ENCODE data around the gene GRIA3. TPM values are rescaled to one million over a fixed set of nuclear protein-coding genes. Genes with fewer than 3 reads are reported as not detected.

Gene GRIA3
- total RNA-seq, 1 experiment from 2014 or later: 3.8 TPM

- ATAC-seq: no peak
- Mint-ChIP-seq H3K27me3 (ENCODE audit: low read depth) (no peaks in the 10 kb centered on the region; the same call in 1 of the 2 replicates), H3K9me3 (peaks cover 6% of the 10 kb centered on the region; the same call in 1 of the 2 replicates), H3K4me3 (no peak overlapping the region), H3K4me1 (no peaks in the 10 kb centered on the region), H3K36me3 (no peaks in the 10 kb centered on the region), H3K27ac (no peak overlapping the region)
- DNase-seq (ENCODE audit: low spot score): no peak
- no peak for TF ChIP-seq ZNF263 (CRISPR knock-in tag; IDR thresholded peaks at IDR 0.05; ENCODE audit: low read depth)
- no peak for TF ChIP-seq ZNF671 (CRISPR knock-in tag; IDR thresholded peaks at IDR 0.05)
- no peak for TF ChIP-seq ZSCAN18 (CRISPR knock-in tag; IDR thresholded peaks at IDR 0.05)
- TF ChIP-seq NR3C1 (CRISPR knock-in tag; conservative IDR thresholded peaks at IDR 0.05; ENCODE audit: low read depth): no peak
- ChIA-PET CTCF (no interaction called here), POLR2A (no interaction called here)
Observed at GRCh38 chrX:123311486-123311885, 127.4 kb downstream of the GRIA3 start.

- POLR2A ChIA-PET: no interaction called here
- TF ChIP-seq SMAD4 (CRISPR knock-in tag; IDR thresholded peaks at IDR 0.05) (no peak), KAT7 (CRISPR knock-in tag; IDR thresholded peaks at IDR 0.05; ENCODE audit: borderline replicate concordance) (no peak), CDX4 (CRISPR knock-in tag; IDR thresholded peaks at IDR 0.05; ENCODE audit: borderline replicate concordance) (no peak), FOXP1 (CRISPR knock-in tag; IDR thresholded peaks at IDR 0.05; ENCODE audit: borderline replicate concordance) (no peak), TP53 (CRISPR knock-in tag; IDR thresholded peaks at IDR 0.05) (no peak), EMX1 (CRISPR knock-in tag; IDR thresholded peaks at IDR 0.05) (no peak), TEAD1 (CRISPR knock-in tag; IDR thresholded peaks at IDR 0.05) (no peak), ZNF671 (CRISPR knock-in tag; IDR thresholded peaks at IDR 0.05) (no peak), FOXP4 (CRISPR knock-in tag; IDR thresholded peaks at IDR 0.05) (no peak), ETV6 (CRISPR knock-in tag; IDR thresholded peaks at IDR 0.05) (no peak), ZNF396 (CRISPR knock-in tag; IDR thresholded peaks at IDR 0.05; ENCODE audit: borderline replicate concordance) (no peak)
- Mint-ChIP-seq H3K4me3 (no peak overlapping the region), H3K36me3 (peaks cover 3% of the 10 kb centered on the region), H3K27ac (no peak overlapping the region), H3K27me3 (ENCODE audit: low read depth) (no peaks in the 10 kb centered on the region; the same call in 1 of the 2 replicates), H3K4me1 (peaks cover 3% of the 10 kb centered on the region; the same call in 1 of the 2 replicates), H3K9me3 (peaks cover 12% of the 10 kb centered on the region)
- CTCF ChIA-PET: no interaction called here
- DNase-seq (ENCODE audit: low spot score): no peak
- ATAC-seq: no peak
Observed at GRCh38 chrX:123313486-123313885, 129.4 kb downstream of the GRIA3 start.

- ChIA-PET POLR2A (no interaction called here), CTCF (no interaction called here)
- H3K27me3 Mint-ChIP-seq (ENCODE audit: low read depth): no peaks in the 10 kb centered on the region
- peaks cover 10% of the 10 kb centered on the region for H3K9me3 Mint-ChIP-seq
- H3K4me1 Mint-ChIP-seq: peaks cover 27% of the 10 kb centered on the region
- DNase-seq (ENCODE audit: low spot score) (no peak), ATAC-seq (no peak)
- H3K27ac Mint-ChIP-seq: no peak overlapping the region
- peaks cover 3% of the 10 kb centered on the region for H3K36me3 Mint-ChIP-seq
- H3K4me3 Mint-ChIP-seq: no peak overlapping the region
- no peak for TF ChIP-seq ZNF138 (CRISPR knock-in tag; conservative IDR thresholded peaks at IDR 0.05)
- TF ChIP-seq ZNF121 (CRISPR knock-in tag; IDR thresholded peaks at IDR 0.05): no peak
- TF ChIP-seq ESRRA (CRISPR knock-in tag; IDR thresholded peaks at IDR 0.05; ENCODE audit: borderline replicate concordance): no peak
- TF ChIP-seq CREB1 (CRISPR knock-in tag; IDR thresholded peaks at IDR 0.05): no peak
- TF ChIP-seq ATF2 (CRISPR knock-in tag; IDR thresholded peaks at IDR 0.05; ENCODE audit: borderline replicate concordance, low read depth): no peak
- no peak for TF ChIP-seq HMGA2 (CRISPR knock-in tag; IDR thresholded peaks at IDR 0.05)
- no peak for TF ChIP-seq ERG (CRISPR knock-in tag; IDR thresholded peaks at IDR 0.05)
- no peak for TF ChIP-seq NR3C1 (CRISPR knock-in tag; conservative IDR thresholded peaks at IDR 0.05; ENCODE audit: low read depth)
- TF ChIP-seq ELF4 (CRISPR knock-in tag; IDR thresholded peaks at IDR 0.05; ENCODE audit: low read depth): no peak
- no peak for TF ChIP-seq ZNF512 (CRISPR knock-in tag; IDR thresholded peaks at IDR 0.05; ENCODE audit: borderline replicate concordance)
- no peak for TF ChIP-seq ATF1 (CRISPR knock-in tag; IDR thresholded peaks at IDR 0.05)
- TF ChIP-seq ZNF219 (CRISPR knock-in tag; IDR thresholded peaks at IDR 0.05; ENCODE audit: borderline replicate concordance): no peak
Observed at GRCh38 chrX:123320622-123321021, 136.5 kb downstream of the GRIA3 start.
